GM21737 (cell line): Measurements from ENCODE around the gene SYNPR.

ENCODE experiments used
- ATAC-seq: cut with Tn5 transposase; IDR thresholded peaks from one replicate; pipeline ENCODE4 v1.9.1; 2021; ENCODE audit warnings: mild to moderate bottlenecking, moderate library complexity; ENCODE audit not compliant: unreplicated experiment

SYNPR gene

DNA sequence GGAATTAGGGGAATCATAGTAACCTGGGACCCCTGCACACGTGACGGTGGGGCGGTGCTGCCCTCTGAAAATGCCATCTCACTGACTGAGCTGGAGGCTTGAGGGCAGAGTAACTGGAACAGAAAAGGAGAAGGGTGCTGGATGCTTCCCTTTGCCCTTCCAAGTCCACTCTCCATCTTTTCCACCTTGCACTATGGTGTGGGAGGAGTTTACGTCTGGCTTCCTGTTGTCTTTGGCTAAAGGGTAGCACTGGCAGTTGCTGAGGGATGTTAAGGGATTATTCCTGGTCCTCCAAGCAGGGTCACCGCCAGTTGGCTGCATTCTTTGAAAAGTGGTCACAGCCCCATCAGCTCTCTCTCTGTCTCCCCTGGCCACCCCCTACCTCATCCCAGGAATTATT is 245.0 kb downstream of the SYNPR start:
- no peak for ATAC-seq

GRCh38 chr3:63528325-63529000 is 250.4 kb downstream of the SYNPR start:
- ATAC-seq: no peak

GRCh38 chr3:63532521-63532920 is 254.4 kb downstream of the SYNPR start:
- no peak for ATAC-seq

DNA sequence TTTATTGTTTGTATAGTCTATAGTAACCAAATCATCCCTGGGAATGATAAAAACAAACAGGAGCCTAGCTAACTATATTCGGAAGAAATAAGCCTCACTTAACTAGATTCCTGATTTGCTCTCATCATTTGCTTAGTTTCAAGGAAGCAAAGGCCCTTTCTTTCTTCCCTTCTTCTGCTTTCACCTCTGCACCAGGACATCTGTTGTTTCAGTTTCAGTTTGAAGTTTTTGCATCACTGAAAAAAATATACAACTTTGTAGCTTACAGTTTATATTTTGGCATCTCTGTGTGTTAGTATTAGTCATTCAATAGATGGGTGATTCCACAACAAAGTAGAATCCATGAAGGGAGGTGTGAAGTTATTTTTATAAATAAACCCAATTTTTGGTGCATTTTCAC is 260.8 kb downstream of the SYNPR start:
- ATAC-seq: no peak

- ATAC-seq: no peak
Measured at GRCh38 chr3:63555767-63556166, 277.7 kb downstream of the SYNPR start.

- ATAC-seq: no peak
Measured at GRCh38 chr3:63556401-63556800, 278.3 kb downstream of the SYNPR start.

- ATAC-seq: peak; percentile 67
Measured at GRCh38 chr3:63557912-63558311, 279.8 kb downstream of the SYNPR start.

DNA sequence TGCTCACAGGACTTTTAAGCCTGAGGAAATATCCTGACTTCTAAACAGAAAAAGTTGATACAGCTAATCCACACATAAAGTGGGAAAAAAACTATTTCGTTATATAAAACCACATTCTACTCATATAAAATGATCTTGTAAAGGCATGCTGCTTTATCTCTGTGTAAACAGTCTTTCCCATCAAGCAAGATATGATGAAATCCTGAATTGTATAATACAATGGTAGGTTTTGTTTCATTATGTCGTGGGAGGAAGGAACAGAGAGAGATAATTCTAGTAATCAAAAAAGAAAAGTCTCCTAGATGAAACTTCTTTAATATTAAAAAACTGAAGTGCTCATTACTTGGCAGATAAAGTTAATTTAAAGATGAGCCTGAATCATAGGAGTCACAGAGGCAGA is 281.8 kb downstream of the SYNPR start:
- ATAC-seq: no peak

- no peak for ATAC-seq
Measured at GRCh38 chr3:63561879-63562278, 283.8 kb downstream of the SYNPR start.

- no peak for ATAC-seq
Measured at GRCh38 chr3:63562323-63562722, 284.2 kb downstream of the SYNPR start.

DNA sequence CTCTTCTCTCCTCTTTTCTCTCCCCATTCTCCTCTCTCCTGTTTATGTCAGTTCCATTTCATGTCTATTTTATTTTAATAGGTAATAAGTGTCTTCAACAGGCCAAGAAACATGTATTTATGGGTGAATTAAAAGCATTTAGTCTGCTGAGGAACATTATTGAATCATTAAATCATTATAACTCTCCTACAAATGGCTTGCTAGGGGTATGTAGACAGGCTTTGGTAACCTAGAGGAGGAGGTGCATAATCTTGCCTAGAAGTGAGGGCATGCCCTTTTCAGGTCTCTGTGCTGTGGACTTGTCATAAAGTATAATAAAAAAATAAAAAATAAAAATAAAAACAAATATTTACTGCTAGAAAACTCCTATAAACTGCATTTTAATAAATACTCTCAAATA is 285.5 kb downstream of the SYNPR start:
- no peak for ATAC-seq

- no peak for ATAC-seq
Measured at GRCh38 chr3:63565220-63565619, 287.1 kb downstream of the SYNPR start.

DNA sequence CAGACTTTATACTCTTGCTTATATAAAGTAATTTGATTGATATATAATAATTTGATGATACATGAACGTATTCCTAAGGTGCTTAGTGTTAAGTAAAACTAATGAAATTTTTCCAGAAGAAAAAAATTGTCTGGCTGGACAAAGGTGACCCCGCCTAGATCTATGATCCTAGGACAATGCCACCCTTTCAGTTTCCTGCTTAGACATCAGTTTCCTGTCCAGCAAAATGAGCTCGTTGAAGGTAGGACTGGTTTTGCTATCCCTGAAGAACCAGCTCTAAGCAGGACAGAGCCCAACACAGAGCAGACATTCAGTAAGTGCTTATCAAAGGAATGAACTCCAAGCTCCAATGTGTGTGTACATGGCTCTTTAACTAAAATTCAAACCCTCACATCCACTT is 293.6 kb downstream of the SYNPR start:
- ATAC-seq: no peak

DNA sequence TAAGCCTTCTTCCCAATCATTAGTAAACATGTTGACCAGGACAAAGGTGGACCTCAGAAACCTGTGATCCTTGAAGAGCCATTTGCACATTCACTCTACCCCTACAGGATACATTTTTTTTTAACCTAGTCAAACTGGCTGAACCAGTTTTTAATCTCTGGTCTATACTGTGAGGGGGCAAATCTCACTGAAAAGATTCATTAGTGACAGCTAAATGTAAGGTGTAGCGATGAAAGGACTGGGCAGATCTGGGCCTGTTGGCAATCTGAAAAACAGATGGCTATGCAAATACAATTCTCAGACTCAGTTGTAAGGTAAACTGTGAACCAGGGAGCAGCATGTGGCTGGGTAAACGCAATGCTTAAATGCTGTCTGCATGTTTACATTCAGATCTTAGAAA is 298.7 kb downstream of the SYNPR start:
- ATAC-seq: no peak

- no peak for ATAC-seq
Measured at GRCh38 chr3:63578858-63579257, 300.8 kb downstream of the SYNPR start.

DNA sequence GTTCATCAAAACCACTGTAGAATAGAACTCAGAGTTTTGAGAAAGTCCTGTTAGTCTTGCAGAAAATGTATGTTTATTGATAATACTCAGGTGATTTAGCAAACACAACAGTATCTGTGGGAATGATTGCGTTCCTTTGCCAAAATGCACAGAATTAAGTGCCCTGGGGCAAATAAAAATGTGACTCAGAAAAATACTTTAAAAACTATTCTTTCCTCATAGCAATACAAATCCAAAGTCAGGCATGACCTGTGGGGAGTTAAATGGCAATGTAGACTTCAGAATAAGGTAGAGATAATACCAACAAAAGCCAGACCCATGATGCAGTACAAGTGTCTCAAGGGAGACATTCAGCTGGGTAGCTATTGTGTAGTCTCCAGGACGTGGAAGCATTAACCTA is 302.0 kb downstream of the SYNPR start:
- no peak for ATAC-seq

GRCh38 chr3:63582943-63583500 is 304.9 kb downstream of the SYNPR start:
- no peak for ATAC-seq

- no peak for ATAC-seq
Measured at GRCh38 chr3:63584681-63585080, 306.6 kb downstream of the SYNPR start.

DNA sequence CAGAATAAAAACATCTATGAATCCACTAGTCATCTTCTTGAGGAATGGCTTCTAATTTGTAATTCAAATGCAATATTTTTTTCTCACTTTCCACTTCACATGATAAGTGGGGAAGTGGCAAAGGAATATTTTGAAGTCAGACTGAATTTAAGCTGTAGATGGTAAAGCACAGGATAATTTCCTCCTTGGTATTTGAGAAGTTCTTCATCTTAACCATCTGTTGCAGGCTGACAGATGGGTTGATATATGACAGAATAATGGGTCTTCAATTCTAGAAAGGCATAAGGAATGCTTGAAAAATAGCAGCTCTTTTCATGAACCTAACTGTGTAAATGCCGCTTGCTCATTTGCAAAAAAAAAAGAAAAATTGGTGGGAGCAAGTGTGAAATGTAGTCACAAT is 307.8 kb downstream of the SYNPR start:
- no peak for ATAC-seq

DNA sequence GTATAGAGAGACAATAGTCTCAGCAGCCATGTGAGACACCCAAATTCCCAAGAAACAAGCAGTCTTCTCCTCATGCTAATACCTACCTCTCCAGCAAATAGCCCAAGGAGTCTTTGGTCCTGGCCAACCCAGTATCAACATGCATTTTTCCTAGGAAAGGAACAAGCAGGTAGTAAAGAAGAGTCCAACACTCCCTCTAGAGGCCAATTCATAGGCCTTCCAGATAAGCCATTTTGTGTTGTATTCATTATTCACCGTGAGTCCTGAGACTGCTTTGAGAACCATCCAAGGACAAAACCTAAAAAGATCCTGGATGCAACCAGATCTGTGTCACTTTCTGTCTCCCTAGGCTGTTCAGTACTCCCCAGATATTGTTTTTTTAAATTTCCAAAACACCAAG is 310.8 kb downstream of the SYNPR start:
- ATAC-seq: no peak

- ATAC-seq: no peak
Measured at GRCh38 chr3:63593779-63594178, 315.7 kb downstream of the SYNPR start.

GRCh38 chr3:63595221-63595620 is 317.1 kb downstream of the SYNPR start:
- ATAC-seq: no peak

- ATAC-seq: no peak
Measured at GRCh38 chr3:63597019-63597418, 318.9 kb downstream of the SYNPR start.
